Effector CD4-positive, alpha-beta T cell (primary cell): ENCODE results near the gene RAB31.
A peak's percentile ranks its signal among the peaks of the same experiment; 100 is the strongest.
"Not testable (repeated sequence)": the region's sequence is repeated elsewhere in the genome, so short reads cannot be mapped to it uniquely, and the experiment has no call there.

ENCODE experiments used
- DNase-seq: peaks from one replicate; pipeline ENCODE4 v3.0.0-alpha.2; 2020

Gene RAB31

DNA sequence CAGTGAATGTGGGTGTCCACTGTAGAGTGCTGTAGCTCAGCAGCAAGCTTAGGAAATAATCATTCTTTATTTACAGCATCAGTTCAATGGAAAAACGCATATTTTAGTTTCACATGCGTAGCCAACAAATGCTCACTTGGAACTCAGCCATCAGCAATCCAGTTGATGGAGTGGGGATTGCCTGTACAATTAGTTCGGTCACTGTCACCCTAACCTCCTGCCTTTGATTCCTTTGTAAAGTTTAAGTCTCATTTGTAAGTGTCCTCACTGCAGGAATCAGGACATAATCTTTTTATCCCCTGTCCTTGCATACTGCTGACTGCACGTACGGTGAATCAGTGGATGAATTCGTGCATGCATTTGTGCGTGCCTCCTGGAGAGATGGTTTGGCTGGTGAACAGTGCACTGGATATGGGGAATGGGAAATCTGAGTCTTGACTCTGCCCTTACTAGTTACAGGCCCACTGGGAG, 55.9 kb downstream of the RAB31 start:
- no peak for DNase-seq

DNA sequence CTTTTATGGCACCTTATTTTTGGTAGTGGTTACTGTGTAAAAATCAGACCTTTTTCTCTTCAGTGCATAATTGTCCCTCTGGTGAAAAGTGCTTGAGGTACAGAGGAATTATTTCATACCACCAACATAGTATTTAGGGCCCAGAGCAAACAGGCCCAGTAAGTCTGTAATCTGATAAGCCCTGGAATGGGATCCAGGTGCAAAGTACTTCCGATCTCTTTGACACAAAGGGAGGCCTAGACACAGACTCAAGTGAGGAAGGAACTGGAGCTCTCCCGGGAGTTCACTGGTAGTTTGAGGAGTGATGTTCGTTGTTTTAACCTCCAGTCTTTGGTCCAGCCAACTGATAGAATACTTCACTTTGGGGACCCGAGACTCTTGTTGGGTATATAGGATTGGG, 57.4 kb downstream of the RAB31 start:
- no peak for DNase-seq

DNA sequence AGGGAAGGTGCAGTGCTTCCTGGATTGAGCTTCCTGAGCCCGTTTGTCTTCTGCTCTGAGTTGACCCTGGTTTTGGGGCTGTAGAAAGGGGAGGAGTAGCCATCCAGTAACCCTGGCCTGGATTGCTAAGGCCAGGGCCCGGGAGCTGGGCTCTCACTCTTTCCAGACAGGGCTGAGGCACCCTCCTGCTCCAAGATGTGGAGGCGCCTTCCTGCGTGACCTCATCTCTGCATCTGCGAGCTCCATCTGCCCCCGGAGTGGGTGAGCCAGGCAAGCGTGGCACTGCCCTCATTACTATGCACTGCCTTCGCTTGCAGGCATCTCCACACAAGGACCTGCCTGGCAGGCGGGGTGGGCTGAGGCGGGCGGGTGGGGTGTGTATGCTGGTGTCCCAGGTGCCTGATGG, 58.0 kb downstream of the RAB31 start:
- no peak for DNase-seq

DNA sequence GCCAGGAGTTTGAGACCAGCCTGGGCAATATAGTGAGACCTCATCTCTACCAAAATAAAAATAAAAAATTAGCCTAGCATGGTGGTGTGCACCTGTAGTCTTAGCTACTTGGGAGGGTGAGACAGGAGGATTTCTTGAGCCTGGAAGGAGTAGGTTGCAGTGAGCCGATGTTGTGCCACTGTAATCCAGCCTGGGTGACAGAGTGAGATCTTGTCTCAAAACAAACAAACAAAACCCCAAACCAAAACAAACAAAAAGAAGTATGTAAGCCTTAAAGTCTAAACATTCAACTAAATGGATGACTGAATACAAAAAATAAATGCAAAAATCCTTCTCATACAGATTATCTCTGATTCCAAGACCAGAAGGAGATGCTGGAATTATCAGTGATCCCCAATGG, 58.6 kb downstream of the RAB31 start:
- no peak for DNase-seq

DNA sequence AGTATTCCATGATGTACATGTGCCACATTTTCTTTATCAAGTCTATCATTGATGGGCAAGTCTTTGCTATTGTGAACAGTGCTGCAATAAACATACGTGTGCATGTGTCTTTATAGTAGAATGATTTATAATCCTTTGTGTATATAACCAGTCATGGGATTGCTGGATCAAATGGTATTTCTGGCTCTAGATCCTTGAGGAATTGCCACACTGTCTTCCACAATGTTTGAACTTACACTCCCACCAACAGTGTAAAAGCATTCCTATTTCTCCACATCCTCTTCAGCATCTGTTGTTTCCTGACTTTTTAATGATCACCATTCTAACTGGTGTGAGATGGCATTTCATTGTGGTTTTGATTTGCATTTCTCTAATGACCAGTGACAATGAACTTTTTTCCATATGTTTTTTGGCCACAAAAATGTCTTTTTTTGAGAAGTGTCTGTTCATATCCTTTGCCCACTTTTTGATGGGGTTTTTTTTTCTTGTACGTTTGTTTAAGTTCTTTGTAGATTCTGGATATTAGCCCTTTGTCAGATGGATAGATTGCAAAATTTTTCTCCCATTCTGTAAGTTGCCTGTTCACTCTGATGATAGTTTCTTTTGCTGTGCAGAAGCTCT, 60.1 kb downstream of the RAB31 start:
- DNase-seq = not testable (repeated sequence)

DNA sequence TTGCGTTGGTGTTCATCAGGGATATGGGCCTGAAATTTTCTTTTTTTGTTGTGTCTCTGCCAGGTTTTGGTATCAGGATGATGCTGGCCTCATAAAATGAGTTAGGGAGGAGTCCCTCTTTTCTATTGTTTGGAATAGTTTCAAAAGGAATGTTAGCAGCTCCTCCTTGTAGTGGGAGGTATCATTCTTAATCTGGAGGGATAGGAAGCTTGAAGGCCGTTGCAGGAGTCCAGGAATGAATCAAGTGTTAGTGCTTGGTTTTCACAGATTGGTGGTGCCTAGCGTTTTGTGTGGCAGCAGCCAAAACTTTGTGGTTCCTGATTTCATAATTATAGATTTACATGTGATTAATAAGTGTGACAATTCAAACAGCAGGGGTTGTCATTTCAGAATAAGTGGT, 62.0 kb downstream of the RAB31 start:
- DNase-seq = not testable (repeated sequence)

DNA sequence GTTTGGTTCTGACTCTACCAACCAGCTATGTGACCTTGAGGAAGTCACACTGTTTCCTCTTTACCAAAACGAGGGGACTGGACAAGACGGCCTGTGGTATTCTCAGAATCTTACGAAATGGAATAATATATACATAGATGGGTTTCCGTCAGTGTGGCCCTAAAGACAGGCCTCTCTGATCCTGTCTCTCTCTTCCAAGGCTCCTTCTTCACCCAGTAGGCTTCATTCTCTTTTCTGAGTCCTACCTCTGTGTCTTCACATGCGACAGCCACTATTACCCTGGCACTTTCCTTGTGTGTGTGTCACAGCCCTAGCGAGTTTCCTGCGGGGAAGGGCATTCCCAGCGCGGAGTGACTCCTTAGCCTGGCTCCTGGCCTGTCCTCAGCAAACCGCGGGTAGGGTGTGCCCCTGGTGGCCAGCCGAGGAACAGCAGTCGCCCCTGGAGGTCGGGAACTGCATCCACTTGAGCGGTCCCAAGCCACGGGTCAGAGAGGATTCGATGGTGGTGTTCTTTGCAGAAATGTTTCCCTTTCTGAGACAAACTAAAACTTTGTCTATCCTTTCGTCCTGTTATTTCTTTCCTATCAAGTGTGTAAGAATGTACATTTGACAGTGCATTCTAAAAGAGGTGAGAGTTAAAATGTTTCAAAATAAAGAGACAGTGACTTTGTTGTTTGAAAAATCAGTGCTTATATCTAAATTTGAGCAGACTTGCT, 63.3 kb downstream of the RAB31 start:
- peak; percentile 16 for DNase-seq

DNA sequence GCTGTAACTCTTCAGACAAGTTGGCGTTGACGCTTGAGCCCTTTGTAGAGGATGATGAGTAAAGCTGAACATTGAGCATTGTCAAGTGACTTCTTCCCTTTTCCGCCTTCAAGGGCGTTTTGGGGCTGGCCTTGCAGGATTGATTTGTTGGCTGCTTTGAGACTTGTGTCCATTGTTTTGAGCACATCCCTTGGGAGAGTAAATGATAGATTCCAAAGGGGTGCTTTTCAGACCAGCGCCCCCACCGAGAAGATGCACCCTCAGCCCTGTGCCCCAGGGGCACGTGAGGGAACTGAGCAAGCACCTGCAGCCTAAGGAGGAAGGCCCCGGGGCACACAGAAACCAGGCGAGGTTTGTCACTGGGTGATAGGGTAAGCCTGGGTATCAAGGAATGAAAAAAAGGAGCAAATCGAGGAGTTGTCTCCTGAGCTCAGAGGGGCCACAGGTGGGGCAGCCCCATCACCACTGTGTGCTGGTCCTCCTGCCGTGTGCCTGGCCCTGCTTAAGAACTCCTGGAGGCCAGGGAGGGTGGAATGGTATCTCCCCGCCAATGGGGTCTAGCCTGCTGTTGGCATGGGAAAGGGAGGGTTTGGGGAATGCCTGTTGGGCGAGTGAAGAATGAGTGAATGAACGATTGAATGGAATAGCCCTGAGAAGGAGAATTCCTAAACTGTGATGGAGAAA, 64.0 kb downstream of the RAB31 start:
- DNase-seq = no peak

DNA sequence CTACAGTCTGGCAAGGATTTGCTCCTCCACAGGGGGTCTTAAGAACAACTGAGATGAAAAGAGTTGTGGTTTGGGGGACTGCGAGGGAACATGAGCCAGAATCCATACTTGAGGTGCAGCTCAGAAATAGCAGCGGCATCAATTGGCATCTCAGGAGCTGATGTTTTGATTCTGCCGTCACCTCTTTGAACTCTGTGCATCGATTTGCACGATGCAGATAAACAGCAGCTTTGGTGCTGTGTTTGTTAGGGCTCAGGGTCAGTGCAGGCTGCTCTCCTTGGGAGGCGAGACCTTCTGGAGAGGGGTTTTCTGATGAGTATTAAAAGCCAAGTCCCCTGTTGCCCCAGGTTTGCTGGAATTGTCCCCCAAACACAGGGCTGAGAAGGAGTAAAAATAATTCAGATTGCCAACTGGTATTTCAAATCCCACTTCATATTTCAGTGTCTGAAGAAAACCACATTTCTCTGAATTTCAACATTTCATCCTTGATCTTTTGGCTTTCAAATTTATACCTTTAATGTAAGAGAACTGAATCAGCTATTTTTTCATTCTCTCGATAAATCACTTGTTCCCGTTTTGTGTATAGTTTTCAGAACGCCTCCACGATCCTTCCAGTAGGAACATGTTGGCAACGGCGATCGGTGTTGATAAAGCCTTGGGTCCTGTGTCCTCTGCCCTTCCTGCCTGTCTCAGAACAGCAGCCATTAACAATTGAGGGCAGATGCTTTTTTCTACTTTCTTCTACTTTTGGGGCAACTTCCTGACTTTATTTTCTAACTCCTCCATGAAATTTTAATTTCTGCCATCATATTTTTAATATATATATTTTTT, 65.0 kb downstream of the RAB31 start:
- no peak for DNase-seq

DNA sequence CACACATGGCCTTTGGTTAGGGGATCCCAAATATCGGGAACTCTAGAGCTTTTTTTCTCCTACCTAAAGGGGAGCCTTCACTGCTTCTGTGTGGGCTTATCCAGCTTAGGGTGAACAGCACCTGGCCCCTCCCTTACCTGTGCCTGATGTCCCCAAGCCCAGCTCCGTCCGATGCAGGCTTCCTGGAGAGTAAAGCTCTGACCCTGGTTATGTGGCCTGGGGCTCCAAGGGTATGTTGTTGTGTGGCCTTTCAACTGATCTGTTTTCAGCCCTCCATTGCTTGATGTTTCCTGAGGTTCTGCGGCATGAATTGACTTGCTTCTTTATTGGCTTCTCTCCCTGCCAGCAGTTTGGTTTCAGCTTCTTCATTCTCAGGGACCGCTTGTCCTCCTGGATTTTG, 66.0 kb downstream of the RAB31 start:
- no peak for DNase-seq

DNA sequence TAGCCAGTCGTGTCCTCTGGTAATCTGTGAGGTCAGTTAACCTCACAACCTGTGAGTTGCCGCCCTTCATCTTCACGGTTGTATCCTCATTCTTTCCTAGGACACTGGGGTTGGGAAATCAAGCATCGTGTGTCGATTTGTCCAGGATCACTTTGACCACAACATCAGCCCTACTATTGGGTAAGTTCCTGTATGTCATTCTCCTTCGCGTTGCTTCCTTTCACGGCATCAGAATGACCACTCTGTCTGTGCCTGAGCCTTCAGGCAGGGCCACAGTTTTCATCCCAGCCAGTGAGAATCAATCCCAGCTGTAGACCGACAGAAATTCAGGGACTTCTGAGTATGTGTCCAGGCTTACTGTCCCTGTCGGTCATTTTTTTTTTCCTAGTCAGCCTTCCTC, 67.1 kb downstream of the RAB31 start:
- DNase-seq = no peak

DNA sequence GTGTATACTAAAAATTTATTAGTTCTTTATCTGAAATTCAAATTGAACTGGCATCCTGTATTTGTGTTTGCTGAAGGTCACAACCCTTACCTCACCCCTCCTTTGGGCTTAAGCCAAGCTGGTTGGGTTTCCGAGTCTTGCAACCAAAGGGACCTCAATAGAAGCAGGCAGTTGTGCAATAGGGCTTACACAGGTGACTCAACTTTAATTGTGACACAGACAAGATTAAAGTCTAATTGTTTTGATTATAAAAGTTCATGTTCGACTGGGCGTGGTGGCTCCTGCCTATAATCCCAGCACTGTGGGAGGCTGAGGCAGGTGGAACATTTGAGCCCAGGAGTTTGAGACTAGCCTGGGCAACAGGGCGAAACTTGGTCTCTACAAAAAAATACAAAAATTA, 71.5 kb downstream of the RAB31 start:
- DNase-seq = no peak

DNA sequence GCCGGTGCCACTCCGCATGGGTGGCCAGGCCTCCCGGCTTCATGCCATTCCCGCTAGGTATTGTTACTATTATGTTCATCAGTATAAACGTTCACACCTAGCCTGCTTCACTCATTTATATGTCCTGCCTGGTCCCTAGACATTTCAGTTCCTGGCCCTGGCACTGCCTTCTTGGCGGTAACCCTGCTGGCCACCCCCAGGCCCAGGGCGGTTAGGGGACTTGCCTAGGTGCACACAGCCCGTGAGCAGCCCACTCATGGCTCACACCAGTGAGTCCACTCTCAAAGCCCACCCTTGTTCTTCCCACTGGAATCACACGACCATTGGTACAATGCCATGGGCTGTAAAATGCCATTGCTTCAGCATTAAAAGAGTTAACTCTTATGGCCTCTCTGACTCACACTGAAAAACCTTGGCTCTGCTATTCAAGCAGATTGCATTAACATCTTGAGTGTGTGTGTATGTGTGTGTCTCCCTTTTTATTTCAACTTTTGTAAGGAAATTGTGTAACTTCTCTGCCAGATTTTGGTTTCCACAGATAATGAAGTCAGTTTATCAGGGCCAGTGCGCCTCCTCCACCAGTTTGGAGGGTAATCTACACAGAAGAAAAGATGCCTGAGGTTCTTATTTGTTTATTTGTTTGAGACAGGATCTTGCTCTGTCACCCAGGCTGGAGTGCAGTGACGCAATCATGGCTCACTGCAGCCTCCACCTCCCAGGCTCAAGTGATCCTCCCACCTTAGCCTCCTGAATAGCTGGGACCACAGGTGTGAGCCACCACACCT, 74.2 kb downstream of the RAB31 start:
- DNase-seq = no peak

DNA sequence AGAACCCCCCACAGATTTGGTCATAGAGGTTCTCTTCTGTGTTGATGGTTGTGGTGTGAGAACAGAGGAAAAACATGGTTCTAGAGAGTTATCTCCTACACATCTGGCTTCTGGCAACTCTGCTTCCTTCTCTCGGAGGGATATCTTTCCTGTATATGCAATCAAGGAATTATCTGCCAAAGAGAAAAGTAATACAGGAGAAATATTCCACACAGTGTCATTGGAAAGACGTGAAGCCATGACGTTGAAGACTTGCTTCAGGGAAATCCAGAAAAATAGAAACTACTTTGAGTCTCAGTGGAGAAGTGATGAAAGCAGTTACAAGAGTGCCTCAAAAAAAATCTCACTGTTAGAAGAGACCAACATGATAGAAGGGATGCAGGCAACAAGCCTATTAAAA, 78.5 kb downstream of the RAB31 start:
- DNase-seq = no peak

DNA sequence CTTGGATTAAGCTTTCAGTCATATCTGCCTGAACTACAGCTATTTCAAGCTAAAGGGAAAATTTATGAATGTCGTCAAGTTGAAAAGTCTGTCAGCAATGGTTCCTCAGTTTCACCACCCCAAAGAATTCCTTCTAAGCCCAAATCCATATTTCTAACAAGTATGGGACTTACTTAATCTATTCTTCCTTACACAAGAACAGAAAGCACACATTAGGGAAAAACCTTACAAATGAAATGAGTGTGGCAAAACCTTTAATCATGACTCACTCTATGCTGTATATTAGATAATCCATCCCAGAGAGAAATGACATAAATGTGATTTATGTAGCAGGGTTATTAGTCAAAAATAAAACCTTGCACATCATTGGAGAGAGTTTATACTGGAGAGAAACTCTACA, 78.9 kb downstream of the RAB31 start:
- no peak for DNase-seq

DNA sequence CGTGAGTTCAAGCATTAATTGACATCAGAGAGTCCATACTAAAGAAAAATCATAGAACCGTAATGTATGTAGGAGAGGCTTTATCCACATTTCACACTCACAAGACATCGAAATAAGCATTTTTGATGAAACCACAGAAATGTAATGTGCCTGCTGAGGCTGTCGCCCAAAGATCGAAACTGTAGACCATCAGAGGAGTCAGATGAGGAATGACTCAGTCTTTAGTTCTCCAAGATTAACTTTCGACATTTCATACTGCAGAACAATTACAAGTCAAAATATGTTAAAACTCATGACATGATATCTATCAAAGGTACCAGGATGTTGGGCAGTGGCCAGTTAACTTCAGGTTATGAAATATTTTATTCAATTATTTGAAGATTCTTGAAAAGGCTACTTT, 79.6 kb downstream of the RAB31 start:
- no peak for DNase-seq

DNA sequence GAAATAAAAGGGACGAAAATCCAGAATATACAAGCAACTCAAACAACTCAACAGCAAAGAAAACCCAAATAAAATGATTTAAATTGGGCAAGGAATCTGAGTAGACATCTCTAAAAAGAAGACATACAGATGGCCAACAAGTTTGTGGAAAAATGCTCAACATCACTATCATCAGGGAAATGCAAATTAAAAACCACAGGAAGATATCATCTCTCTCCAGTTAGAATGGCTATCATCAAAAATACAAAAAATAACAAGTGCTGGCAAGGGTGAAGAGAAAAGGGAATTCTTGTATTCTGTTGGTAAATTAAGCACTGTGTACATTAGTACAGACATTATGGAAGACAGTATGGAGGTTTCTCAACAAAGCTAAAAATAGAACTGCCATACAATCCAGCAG, 80.0 kb downstream of the RAB31 start:
- DNase-seq = no peak

DNA sequence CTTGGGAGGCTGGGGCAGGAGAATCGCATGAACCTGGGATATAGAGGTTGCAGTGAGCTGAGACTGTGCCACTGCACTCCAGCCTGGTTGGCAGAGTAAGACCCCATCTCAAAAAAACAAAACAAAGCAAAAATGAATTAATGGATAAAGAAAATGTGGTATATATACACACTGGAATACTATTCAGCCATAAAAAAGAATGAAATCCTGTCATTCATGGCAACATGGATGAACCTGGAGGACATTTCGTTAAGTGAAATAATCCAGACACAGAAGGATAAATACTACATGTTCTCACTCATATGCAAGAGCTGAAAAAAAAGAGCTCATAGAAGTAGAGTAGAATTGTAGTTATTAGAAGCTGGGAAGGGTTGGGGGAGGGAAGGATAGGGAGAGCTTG, 80.8 kb downstream of the RAB31 start:
- no peak for DNase-seq

DNA sequence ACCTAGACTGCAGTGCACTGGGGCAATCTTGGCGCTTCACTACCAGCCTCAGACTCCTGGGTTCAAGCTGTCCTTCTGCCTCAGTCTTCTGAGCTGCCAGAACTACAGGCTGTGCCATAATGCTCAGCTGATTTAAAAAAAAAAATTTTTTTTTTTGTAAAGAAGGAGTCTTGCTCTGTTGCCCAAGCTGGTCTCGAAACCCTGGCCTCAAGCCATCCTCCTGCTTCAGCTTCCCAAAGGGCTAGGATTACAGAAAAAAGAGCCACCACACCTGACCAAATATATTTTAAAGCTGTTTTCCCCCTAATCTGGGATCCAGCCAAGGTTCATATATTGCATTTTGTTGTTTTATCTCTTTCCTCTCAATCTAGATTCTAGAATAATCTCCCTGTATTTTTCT, 82.2 kb downstream of the RAB31 start:
- DNase-seq = no peak

DNA sequence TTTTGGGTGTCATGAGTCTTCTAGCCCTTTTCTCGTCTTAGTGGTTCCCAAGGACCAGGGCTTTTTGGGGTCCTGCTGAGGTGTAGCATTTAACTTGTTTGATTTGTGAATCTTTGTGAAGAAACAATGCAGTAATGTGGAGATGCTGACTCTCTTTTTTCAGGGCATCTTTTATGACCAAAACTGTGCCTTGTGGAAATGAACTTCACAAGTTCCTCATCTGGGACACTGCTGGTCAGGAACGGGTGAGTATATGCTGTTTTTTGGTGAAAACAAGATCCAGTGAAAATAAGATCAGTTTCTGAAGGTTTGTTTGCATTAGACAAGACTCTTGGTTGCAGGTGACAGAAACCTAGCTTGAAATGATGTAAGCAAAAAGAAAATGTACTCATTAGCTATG, 83.9 kb downstream of the RAB31 start:
- DNase-seq = no peak

DNA sequence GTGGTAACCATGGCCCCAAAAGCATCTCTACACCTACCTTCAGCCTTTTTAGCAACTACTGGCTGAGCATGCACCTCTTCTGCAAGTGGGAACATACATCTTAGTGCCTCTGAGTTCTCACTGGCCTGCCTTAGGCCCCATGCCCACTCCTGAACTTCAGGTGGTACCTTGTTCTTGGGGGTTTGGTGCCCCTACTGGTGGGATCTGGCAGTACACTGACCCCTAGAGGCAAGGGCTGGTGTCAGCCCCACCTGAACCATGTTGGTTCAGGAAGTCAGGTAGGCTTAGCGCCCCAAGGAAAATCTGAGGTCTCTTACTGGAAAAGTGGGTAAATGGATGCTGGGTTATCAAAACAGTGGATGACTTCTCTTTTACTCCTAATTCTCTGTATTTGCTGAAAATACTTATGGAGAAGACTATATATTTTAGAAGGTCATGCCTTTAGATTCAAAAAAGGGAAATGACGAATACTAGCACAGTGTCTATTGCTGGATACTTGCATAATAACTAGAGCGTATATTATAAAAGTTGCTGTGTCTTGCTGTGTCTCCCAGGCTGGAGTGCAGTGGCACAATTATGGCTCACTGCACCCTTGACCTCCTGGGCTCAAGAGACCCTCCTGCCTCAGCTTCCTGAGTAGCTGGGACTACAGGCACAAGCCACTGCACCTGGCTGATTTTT, 84.6 kb downstream of the RAB31 start:
- no peak for DNase-seq

DNA sequence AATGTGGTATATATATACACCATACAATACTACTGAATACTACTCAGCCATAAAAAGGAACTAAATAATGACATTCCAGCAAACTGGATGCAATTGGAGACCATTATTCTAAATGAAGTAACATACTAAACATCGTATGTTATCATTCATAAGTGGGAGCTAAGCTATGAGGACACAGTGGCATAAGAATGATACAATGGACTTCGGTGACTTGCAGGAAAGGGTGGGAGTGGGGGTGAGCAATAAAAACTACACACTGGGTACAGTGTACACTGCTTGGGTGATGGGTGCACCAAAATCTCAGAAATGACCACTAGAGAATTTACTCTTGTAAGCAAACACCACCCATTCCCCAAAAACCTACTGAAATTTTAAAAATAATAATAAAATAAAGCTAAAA, 87.9 kb downstream of the RAB31 start:
- DNase-seq = no peak
